Kidney epithelial cell (primary cell): ENCODE measurements around the gene MITF. TPM values are rescaled to one million over a fixed set of nuclear protein-coding genes. Genes with fewer than 3 reads are reported as not detected.

Experiments used
- DNase-seq: peaks from one replicate; pipeline ENCODE4 v3.0.0-alpha.2; 2010; ENCODE audit warnings: low read depth
- H3K27me3 ChIP-seq: 2 replicates; pipeline ENCODE4 v1.6.0; 2011; ENCODE audit warnings: low read length; ENCODE audit not compliant: control insufficient read depth, insufficient read depth
- H3K36me3 ChIP-seq: 2 replicates; pipeline ENCODE4 v1.5.1; 2011; ENCODE audit warnings: low read length; ENCODE audit not compliant: control insufficient read depth, insufficient read depth
- H3K4me3 ChIP-seq: 2 replicates; pipeline ENCODE4 v1.5.1; 2011; ENCODE audit warnings: low read depth, mild to moderate bottlenecking, control low read depth, low read length
- total RNA-seq: library from RNA; depleted of rRNA; stranded (reverse); fragments of >200 nt; gene quantifications from 2 replicates; pipeline ENCODE4 v1.2.3, GENCODE V29; 2015
- TF ChIP-seq, protein P1 (sequence below): IDR thresholded peaks from 2 replicates; pipeline ENCODE4 v1.5.1; 2011; ENCODE audit warnings: mild to moderate bottlenecking, moderate library complexity, low read length, control low read depth, inconsistent platforms; ENCODE audit not compliant: insufficient read depth, poor library complexity, severe bottlenecking

Gene MITF
- total RNA-seq, 1 donor from 2014 or later = 5.8 TPM

DNA sequence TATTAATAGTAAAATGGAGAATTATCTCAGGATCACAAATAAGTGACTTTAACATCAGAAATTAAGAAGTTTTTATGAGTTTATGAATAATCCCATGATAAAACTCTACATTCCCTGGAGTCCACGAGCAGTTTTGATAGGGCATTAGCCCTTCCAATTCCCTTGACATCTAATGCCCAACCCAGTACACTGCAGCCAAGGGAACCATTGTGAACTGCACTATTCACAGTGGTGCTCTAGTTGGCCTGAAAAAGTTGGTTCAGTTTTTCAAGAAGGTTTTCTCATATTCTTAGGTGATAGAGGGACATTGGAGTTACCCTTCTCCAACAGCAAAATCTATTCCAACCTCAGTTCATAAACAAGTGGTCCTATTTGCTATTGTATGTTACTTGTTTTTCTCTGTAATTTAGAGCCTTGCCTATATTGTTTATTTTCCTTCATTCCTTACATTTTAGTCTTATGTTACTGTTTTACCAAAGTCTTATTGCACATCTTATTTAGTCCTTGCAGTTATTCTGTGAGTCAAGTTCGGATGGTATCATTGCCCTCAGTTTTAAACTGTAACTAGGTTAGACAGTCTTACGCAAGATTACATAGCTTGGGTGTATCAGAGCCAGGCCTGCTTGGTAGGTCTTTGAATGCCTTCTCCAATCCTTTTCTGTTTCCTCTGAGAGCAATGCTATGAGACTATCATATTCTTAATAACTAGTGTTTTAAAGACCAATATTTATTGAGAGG lies 202.3 kb downstream of the MITF start:
- H3K27me3 ChIP-seq = no peaks in the 10 kb centered on the region
- TF ChIP-seq, protein P1, sequence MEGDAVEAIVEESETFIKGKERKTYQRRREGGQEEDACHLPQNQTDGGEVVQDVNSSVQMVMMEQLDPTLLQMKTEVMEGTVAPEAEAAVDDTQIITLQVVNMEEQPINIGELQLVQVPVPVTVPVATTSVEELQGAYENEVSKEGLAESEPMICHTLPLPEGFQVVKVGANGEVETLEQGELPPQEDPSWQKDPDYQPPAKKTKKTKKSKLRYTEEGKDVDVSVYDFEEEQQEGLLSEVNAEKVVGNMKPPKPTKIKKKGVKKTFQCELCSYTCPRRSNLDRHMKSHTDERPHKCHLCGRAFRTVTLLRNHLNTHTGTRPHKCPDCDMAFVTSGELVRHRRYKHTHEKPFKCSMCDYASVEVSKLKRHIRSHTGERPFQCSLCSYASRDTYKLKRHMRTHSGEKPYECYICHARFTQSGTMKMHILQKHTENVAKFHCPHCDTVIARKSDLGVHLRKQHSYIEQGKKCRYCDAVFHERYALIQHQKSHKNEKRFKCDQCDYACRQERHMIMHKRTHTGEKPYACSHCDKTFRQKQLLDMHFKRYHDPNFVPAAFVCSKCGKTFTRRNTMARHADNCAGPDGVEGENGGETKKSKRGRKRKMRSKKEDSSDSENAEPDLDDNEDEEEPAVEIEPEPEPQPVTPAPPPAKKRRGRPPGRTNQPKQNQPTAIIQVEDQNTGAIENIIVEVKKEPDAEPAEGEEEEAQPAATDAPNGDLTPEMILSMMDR = no peak
- no peak overlapping the region for H3K4me3 ChIP-seq
- no peaks in the 10 kb centered on the region for H3K36me3 ChIP-seq
- peak; percentile 63 for DNase-seq

DNA sequence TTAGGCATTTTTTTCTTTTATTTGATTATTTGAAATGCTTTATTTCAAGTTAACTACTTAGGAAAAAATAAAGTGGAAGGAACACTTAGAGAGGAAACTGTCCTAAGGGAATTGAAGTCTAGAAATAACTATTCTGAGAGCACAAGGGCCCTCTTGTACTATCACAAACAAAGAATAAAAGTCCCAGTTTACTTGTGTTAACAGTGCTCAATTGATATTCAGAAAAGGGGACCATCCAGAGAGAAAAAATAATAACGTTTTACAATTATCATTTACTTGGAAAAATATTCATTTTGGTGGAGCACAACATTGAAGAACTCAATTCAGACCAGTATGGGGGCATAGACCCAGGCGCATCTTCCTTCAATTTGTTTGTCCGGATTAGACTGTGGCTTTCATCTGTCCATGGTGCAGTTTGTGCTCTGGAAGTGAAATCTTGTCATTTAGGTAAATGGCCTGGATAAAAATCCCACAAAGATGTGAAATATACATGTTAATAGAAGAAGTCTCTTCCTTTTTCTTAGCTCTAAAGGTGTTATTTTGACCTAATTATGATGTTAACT lies 205.7 kb downstream of the MITF start:
- Histone ChIP-seq H3K27me3 (no peaks in the 10 kb centered on the region), H3K36me3 (no peaks in the 10 kb centered on the region), H3K4me3 (no peak overlapping the region)
- no peak for DNase-seq
- TF ChIP-seq, protein P1 = no peak

DNA sequence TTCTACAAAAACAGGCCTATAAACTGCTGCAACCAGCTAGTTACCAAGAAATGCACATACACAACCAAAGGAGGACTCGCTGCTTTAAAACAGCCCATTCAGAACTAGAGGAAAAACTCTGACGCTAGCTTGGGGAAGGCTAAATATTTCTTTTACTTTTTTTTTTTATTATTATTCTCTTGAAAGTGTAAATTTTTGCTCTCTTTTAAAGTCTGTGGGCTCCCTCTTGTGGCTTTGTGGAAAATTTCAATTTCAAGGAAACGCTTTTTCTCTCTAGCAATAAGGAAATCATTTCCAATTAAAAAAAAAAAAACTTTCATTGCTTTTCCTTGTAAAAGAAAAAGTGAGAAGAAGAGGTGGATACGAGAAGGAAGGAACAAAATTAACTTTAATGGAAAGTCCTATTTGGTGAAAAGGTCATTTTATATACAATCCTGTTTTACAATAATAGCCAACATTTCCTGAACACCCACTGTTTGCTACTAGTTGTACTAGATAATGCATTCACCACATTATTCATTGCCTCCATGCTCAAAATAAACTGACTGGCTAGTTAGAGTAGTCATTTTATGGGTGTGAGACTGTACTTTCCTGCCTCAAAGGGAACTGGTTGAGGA lies 209.1 kb downstream of the MITF start:
- DNase-seq = peak; percentile 14
- Histone ChIP-seq H3K27me3 (no peaks in the 10 kb centered on the region), H3K36me3 (no peaks in the 10 kb centered on the region), H3K4me3 (no peak overlapping the region)
- TF ChIP-seq, protein P1 = peak; percentile 52

DNA sequence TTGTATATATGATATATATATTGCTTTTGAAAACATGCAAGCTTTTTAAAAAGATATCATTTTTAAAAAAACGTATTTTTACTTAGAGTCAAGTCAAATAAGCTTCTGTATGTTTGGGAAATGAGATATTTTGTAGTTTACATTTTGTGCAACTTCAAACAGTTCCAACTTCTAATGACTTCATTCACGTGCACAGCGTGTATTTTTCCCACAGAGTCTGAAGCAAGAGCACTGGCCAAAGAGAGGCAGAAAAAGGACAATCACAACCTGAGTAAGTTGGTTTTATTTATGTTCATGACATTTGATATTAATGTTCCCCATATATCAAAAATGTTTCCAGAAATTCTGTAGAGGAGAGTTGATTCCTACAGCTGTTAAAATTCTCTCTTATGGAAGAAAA lies 212.4 kb downstream of the MITF start:
- no peak overlapping the region for H3K4me3 ChIP-seq
- DNase-seq = no peak

DNA sequence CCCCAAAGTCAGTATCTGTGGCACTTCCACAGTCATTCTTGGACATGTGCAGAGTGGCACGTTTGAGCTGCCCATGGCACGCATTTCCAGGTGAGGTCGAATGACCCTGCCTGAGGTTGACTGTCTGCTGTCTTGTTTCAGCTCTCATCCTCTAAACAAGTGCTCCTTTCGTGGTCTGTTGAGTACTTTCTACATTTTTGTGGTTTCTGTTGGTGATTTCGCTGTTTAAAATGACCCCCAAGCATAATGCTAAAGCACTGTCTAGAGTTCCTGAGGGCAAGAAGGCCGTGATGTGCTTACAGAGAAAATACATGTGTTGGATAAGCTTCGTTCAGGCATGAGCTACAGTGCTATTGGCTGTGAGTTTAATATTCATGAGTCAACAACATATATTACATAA lies 220.3 kb downstream of the MITF start:
- Histone ChIP-seq H3K27me3 (no peaks in the 10 kb centered on the region), H3K4me3 (no peak overlapping the region), H3K36me3 (peaks cover 3% of the 10 kb centered on the region)
- no peak for DNase-seq
- TF ChIP-seq, protein P1 = no peak

More for the DNA sequence above, 212.4 kb downstream of the MITF start:
- H3K36me3 ChIP-seq = no peaks in the 10 kb centered on the region
- TF ChIP-seq, protein P1 = no peak
- no peaks in the 10 kb centered on the region for H3K27me3 ChIP-seq
